B cell (primary cell): ENCODE results near the gene CHAF1A. TPM values are rescaled to one million over a fixed set of nuclear protein-coding genes. Genes with fewer than 3 reads are reported as not detected.

Experiments
- ATAC-seq: fragments of 200-7000 bp; cut with Tn5 transposase; one replicate; pipeline ENCODE4 v1.10.0; 2021; ENCODE audit warnings: low read depth, mild to moderate bottlenecking, moderate number of reproducible peaks, moderate library complexity
- CTCF ChIA-PET: fragments of 350-600 bp; sonication (Branson Sonifier 250); formaldehyde crosslinking; loops from one replicate; lab custom pipeline; 2021; ENCODE audit warnings: antibody characterized with exemption, inconsistent platforms; lab: Charles Lee
- POLR2A ChIA-PET: fragments of 350-600 bp; sonication (Branson Sonifier 250); formaldehyde crosslinking; loops from one replicate; lab custom pipeline; 2021; ENCODE audit warnings: antibody characterized with exemption; lab: Charles Lee
- DNase-seq: peaks from one replicate; pipeline ENCODE4 v3.0.0; 2013
- H2AFZ ChIP-seq: 2 replicates; pipeline ENCODE4 v1.6.1; 2012; ENCODE audit warnings: mild to moderate bottlenecking, low read depth, low read length; ENCODE audit not compliant: insufficient read depth, poor library complexity, severe bottlenecking
- H3K27ac ChIP-seq, 2 donors: 1 replicate in 1 of 2; 2 replicates in 1 of 2; pipeline ENCODE4 v1.5.1; 2012 to 2013; ENCODE audit warnings: low read length in 2 of 2, mild to moderate bottlenecking in 2 of 2, moderate library complexity in 1 of 2
- H3K27me3 ChIP-seq, 4 experiments: fragments of 200-600 bp in 1 of 4; sonication (generic) in 1 of 4; replicated peaks in 1 of 4; 1 replicate in 2 of 4; 2 replicates in 2 of 4; pipeline versions ENCODE4 v1.6.1 to v1.7.0; 2013 to 2016; ENCODE audit warnings: low read length in 3 of 4, mild to moderate bottlenecking in 2 of 4, mixed read lengths in 1 of 4, moderate library complexity in 1 of 4; ENCODE audit not compliant: insufficient read depth in 4 of 4, control insufficient read depth in 3 of 4; ENCODE audit errors: control extremely low read depth in 1 of 4
- H3K36me3 ChIP-seq, 2 experiments: replicated peaks in 1 of 2; 1 replicate in 1 of 2; 2 replicates in 1 of 2; pipeline versions ENCODE4 v1.6.1 to v1.7.1; 2013; ENCODE audit warnings: low read length in 1 of 2; ENCODE audit not compliant: insufficient read depth in 2 of 2, control insufficient read depth in 1 of 2; ENCODE audit errors: control extremely low read depth in 1 of 2, extremely low read depth in 1 of 2
- H3K4me1 ChIP-seq, 2 donors: fragments of 200-600 bp in 1 of 2; sonication (generic) in 1 of 2; 1 replicate in 1 of 2; 2 replicates in 1 of 2; pipeline versions ENCODE4 v1.5.1 to v1.6.1; 2013 to 2017; ENCODE audit warnings: low read length in 2 of 2; ENCODE audit not compliant: control insufficient read depth in 2 of 2, insufficient read depth in 2 of 2
- H3K4me2 ChIP-seq: replicated peaks from 2 replicates; pipeline ENCODE3; 2012; ENCODE audit warnings: mild to moderate bottlenecking, low read depth, low read length; ENCODE audit not compliant: poor library complexity, severe bottlenecking
- H3K4me3 ChIP-seq, 5 experiments: fragments of 200-600 bp in 1 of 5; sonication (generic) in 1 of 5; 1 replicate in 3 of 5; 2 replicates in 2 of 5; pipeline versions ENCODE4 v1.5.1 to v1.7.0; 2011 to 2016; ENCODE audit warnings: low read length in 4 of 5, mild to moderate bottlenecking in 4 of 5, low read depth in 2 of 5, control low read depth in 1 of 5, moderate library complexity in 1 of 5; ENCODE audit not compliant: insufficient read depth in 1 of 5; ENCODE audit errors: control extremely low read depth in 1 of 5, extremely low read depth in 1 of 5
- H3K79me2 ChIP-seq: fragments of 200-600 bp; sonication (generic); one replicate; pipeline ENCODE4 v1.6.0; 2016; ENCODE audit warnings: low read length; ENCODE audit not compliant: control insufficient read depth, insufficient read depth
- H3K9ac ChIP-seq: fragments of 200-600 bp; sonication (generic); 2 replicates; pipeline ENCODE4 v1.6.1; 2017; ENCODE audit warnings: mild to moderate bottlenecking, low read length, moderate library complexity
- H3K9me3 ChIP-seq, 3 donors: one replicate each; pipeline versions ENCODE4 v1.6.1 to v1.7.1; 2013; ENCODE audit warnings: low read length in 2 of 3; ENCODE audit not compliant: control insufficient read depth in 2 of 3, insufficient read depth in 1 of 3; ENCODE audit errors: control extremely low read depth in 1 of 3
- H4K20me1 ChIP-seq: 2 replicates; pipeline ENCODE4 v1.6.0; 2012; ENCODE audit warnings: mild to moderate bottlenecking, low read length; ENCODE audit not compliant: insufficient read depth, control insufficient read depth, poor library complexity, severe bottlenecking
- H3K27ac Mint-ChIP-seq: one replicate; pipeline ENCODE4 v1.8.0; 2021; ENCODE audit warnings: mixed read lengths
- H3K27me3 Mint-ChIP-seq: one replicate; pipeline ENCODE4 v1.8.0; 2021; ENCODE audit warnings: mixed read lengths
- H3K4me1 Mint-ChIP-seq: one replicate; pipeline ENCODE4 v1.8.0; 2021; ENCODE audit warnings: mixed read lengths
- H3K4me3 Mint-ChIP-seq: one replicate; pipeline ENCODE4 v1.8.0; 2021; ENCODE audit warnings: mixed read lengths
- H3K9me3 Mint-ChIP-seq: one replicate; pipeline ENCODE4 v1.8.0; 2022; ENCODE audit warnings: mixed read lengths; ENCODE audit not compliant: insufficient read depth
- EZH2 ChIP-seq: IDR thresholded peaks from 2 replicates; pipeline ENCODE4 v1.6.1; 2012; ENCODE audit warnings: borderline replicate concordance, low read depth, mild to moderate bottlenecking, moderate library complexity, low read length; ENCODE audit not compliant: insufficient read depth, poor library complexity, severe bottlenecking
- WGBS: methylation state at CpG from one replicate; pipeline ENCODE4 v1.1.5; 2013; ENCODE audit warnings: missing lambda C conversion rate; ENCODE audit not compliant: insufficient coverage; 5-methylcytosine and 5-hydroxymethylcytosine counted together
- intact Hi-C: fragments of 100-400 bp; cut with micrococcal nuclease; formaldehyde crosslinking; loops from one replicate; pipeline ENCODE4 v1.10.0; 2022
- polyA plus RNA-seq: library from polyadenylated mRNA; depleted of rRNA; stranded (reverse); fragments of >200 nt; gene quantifications from 2 replicates; pipeline ENCODE4 v1.2.3, GENCODE V29; 2012
- total RNA-seq, 2 donors: library from RNA; stranded (reverse); fragments of 120-200 nt in 1 of 2; gene quantifications; 1 replicate in 1 of 2; 2 replicates in 1 of 2; pipeline versions ENCODE4 v1.2.3 to v1.2.4, GENCODE V29; 2013 to 2022
- TF ChIP-seq, protein P1 (sequence below): fragments of 200-600 bp; IDR thresholded peaks from one replicate; pipeline ENCODE4 v1.8.0; 2022; ENCODE audit warnings: antibody characterized with exemption, mild to moderate bottlenecking

CHAF1A gene
- total and polyA plus RNA-seq, 2 donors (not counting 1 experiment from before 2014, with no cell fraction given): 15.1 to 19.7 TPM

DNA sequence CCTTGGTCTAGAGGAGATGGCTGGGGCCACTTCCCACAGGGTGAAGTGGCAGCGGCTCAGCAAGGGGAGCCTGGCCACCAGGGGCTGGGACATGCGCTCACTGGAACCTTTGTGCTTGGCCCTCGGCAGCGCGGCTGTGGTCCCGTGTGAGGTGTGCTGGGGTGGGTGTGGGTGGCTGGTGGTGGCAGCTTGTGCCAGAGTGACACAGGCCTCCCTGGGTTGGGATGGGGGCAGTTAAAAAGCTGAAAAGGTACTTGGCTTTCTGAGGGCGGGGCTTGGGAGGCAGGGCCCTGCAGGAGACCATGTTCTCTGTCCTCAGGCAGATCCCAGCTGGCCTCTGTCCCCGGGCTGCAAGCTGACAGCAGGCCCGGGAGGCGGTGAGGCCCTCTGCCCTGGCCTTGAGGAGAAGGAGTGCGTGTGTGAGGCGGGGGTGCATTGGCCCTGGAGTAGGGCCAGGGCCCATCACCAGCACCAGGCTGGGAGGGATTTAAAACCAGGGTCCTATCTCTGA lies 41.7 kb upstream of the CHAF1A start:
- DNase-seq (no peak), ATAC-seq (no peak)
- Histone ChIP-seq H3K9ac (no peak overlapping the region), H3K27me3 (no peaks in the 10 kb centered on the region), H3K79me2 (no peaks in the 10 kb centered on the region), H3K9me3 (no peaks in the 10 kb centered on the region), H3K4me2 (no peak overlapping the region), H3K4me3 (no peak overlapping the region), H3K27ac (no peak overlapping the region), H3K36me3 (peaks cover 0 to 58% of the 10 kb centered on the region in 2 experiments), H3K4me1 (no peaks in the 10 kb centered on the region), H2AFZ (no peak overlapping the region), H4K20me1 (no peaks in the 10 kb centered on the region)
- no peaks in the 10 kb centered on the region for H3K4me1 Mint-ChIP-seq
- intact Hi-C loops: no loop called here
- H3K4me3 Mint-ChIP-seq: no peak overlapping the region
- 91% methylated on average over 12 of the region's 12 CpGs for WGBS
- ChIA-PET POLR2A (no interaction called here), CTCF (no interaction called here)
- H3K27ac Mint-ChIP-seq: peak overlapping the region; percentile 46
- H3K27me3 Mint-ChIP-seq: no peaks in the 10 kb centered on the region
- no peaks in the 10 kb centered on the region for H3K9me3 Mint-ChIP-seq
- TF ChIP-seq EZH2: no peak
- TF ChIP-seq, protein P1, sequence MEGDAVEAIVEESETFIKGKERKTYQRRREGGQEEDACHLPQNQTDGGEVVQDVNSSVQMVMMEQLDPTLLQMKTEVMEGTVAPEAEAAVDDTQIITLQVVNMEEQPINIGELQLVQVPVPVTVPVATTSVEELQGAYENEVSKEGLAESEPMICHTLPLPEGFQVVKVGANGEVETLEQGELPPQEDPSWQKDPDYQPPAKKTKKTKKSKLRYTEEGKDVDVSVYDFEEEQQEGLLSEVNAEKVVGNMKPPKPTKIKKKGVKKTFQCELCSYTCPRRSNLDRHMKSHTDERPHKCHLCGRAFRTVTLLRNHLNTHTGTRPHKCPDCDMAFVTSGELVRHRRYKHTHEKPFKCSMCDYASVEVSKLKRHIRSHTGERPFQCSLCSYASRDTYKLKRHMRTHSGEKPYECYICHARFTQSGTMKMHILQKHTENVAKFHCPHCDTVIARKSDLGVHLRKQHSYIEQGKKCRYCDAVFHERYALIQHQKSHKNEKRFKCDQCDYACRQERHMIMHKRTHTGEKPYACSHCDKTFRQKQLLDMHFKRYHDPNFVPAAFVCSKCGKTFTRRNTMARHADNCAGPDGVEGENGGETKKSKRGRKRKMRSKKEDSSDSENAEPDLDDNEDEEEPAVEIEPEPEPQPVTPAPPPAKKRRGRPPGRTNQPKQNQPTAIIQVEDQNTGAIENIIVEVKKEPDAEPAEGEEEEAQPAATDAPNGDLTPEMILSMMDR: no peak

DNA sequence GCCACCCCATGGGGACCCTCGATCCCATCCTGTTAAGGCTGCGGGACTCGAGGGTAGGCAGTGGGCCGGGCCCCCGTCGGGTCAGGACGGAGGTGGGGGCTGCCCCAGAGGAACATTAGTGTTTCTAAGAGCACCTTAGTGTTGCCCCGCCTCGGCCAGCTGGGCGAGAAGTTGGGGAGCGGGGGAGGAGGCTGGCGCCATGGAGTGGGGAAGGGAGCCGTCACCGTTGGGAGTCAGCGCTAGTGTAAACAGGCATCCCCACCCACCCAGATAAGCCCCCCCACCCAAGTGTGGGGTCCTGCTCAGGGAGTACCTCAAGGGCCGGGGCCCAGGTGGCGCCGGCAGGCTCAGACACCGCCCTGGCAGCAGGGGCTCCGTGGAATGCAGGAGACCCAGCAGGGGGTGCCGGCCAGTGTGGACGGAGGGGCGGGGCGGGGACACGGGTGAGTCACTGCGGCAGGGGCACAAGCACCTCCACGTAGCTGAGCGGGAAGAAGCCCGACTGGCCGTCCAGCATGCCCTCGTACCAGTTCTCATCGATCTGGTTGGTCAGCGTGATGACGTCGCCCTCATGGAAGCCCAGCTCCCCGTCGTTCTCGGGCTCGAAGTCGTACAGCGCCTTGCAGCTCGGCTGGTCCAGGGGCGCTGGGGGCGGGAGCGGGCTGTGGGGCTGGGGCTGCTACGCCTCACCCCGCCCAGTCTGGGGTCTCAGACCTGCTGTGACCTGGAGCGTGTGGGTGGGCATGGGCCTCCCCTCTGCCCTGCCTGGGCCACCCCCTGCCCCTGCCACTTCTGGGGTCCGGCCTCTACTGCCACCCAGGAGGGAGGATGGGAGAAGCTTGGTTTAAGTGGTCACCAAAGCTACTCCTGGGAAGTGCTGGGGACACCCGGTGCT lies 41.0 kb upstream of the CHAF1A start:
- no peaks in the 10 kb centered on the region for H3K79me2 ChIP-seq
- no peak overlapping the region for H3K4me3 ChIP-seq
- no peak overlapping the region for H2AFZ ChIP-seq
- POLR2A ChIA-PET: no interaction called here
- H3K9me3 ChIP-seq: no peaks in the 10 kb centered on the region
- DNase-seq (no peak), ATAC-seq (no peak)
- TF ChIP-seq, protein P1: no peak
- no peak for TF ChIP-seq EZH2
- Mint-ChIP-seq H3K27me3 (no peaks in the 10 kb centered on the region), H3K9me3 (no peaks in the 10 kb centered on the region), H3K4me3 (no peak overlapping the region), H3K27ac (no peak overlapping the region), H3K4me1 (peaks cover under 1% of the 10 kb centered on the region)
- CTCF ChIA-PET: interaction anchor here (1.0 kb wide), 1 partner anchor 9 kb away, joined by 3 read pairs; no protein-coding TSS in a partner anchor
- no peak overlapping the region for H3K9ac ChIP-seq
- H3K4me1 ChIP-seq: no peaks in the 10 kb centered on the region
- WGBS: 97% methylated on average over 42 of the region's 50 CpGs
- no peak overlapping the region for H3K4me2 ChIP-seq
- no peak overlapping the region for H3K27ac ChIP-seq
- intact Hi-C loops: loop anchor here (2.0 kb wide), 1 partner anchor 17 kb away; no protein-coding TSS in a partner anchor
- H4K20me1 ChIP-seq: no peaks in the 10 kb centered on the region
- H3K36me3 ChIP-seq: peaks cover 0 to 64% of the 10 kb centered on the region in 2 experiments
- H3K27me3 ChIP-seq: no peaks in the 10 kb centered on the region
